HepG2 (cell line): ENCODE measurements around the gene IL3. TPM values are rescaled to one million over a fixed set of nuclear protein-coding genes. Genes with fewer than 3 reads are reported as not detected.

ENCODE experiments used
- BRF2 ChIP-seq: sonication (generic); formaldehyde crosslinking; IDR thresholded peaks from 2 replicates; pipeline ENCODE4 v1.8.1; 2022; ENCODE audit warnings: mild to moderate bottlenecking, missing genetic modification reagents
- E2F2 ChIP-seq: sonication (generic); formaldehyde crosslinking; IDR thresholded peaks from 2 replicates; pipeline ENCODE4 v1.4.0; 2020; ENCODE audit warnings: missing genetic modification reagents, borderline replicate concordance
- E2F5 ChIP-seq: sonication (generic); formaldehyde crosslinking; conservative IDR thresholded peaks from 2 replicates; pipeline ENCODE4 v1.4.0; 2020; ENCODE audit warnings: missing genetic modification reagents
- ISX ChIP-seq: sonication (generic); formaldehyde crosslinking; conservative IDR thresholded peaks from 2 replicates; pipeline ENCODE4 v1.5.0; 2020; ENCODE audit warnings: missing genetic modification reagents
- KDM2A ChIP-seq: sonication (generic); formaldehyde crosslinking; IDR thresholded peaks from 2 replicates; pipeline ENCODE4 v1.4.0; 2020; ENCODE audit warnings: low read depth, missing genetic modification reagents, borderline replicate concordance
- MLX ChIP-seq: IDR thresholded peaks from 2 replicates; pipeline ENCODE4 v1.6.1; 2016
- NFATC3 ChIP-seq: sonication (generic); formaldehyde crosslinking; IDR thresholded peaks from 2 replicates; pipeline ENCODE4 v1.5.1; 2020; ENCODE audit warnings: mild to moderate bottlenecking, missing genetic modification reagents
- PAXIP1 ChIP-seq: sonication (generic); formaldehyde crosslinking; conservative IDR thresholded peaks from 2 replicates; pipeline ENCODE4 v1.4.0; 2020; ENCODE audit warnings: mild to moderate bottlenecking, missing genetic modification reagents, moderate library complexity
- RFXAP ChIP-seq: sonication (generic); formaldehyde crosslinking; IDR thresholded peaks from 2 replicates; pipeline ENCODE4 v1.4.0; 2020; ENCODE audit warnings: missing genetic modification reagents, borderline replicate concordance
- SNAPC2 ChIP-seq: sonication (generic); formaldehyde crosslinking; IDR thresholded peaks from 2 replicates; pipeline ENCODE4 v1.8.1; 2022; ENCODE audit warnings: mild to moderate bottlenecking, missing genetic modification reagents
- SUZ12 ChIP-seq: fragments of 150-350 bp; IDR thresholded peaks from 2 replicates; pipeline ENCODE4 v1.6.1; 2014; ENCODE audit warnings: low read depth, low read length
- ZFY ChIP-seq: sonication (generic); formaldehyde crosslinking; IDR thresholded peaks from 2 replicates; pipeline ENCODE4 v1.4.0; 2020; ENCODE audit warnings: missing genetic modification reagents
- ZKSCAN8 ChIP-seq: IDR thresholded peaks from 2 replicates; pipeline ENCODE4 v1.6.1; 2016; ENCODE audit warnings: borderline replicate concordance, missing genetic modification reagents, missing compliant biosample characterization
- ZNF234 ChIP-seq: sonication (generic); formaldehyde crosslinking; conservative IDR thresholded peaks from 2 replicates; pipeline ENCODE4 v1.5.1; 2020; ENCODE audit warnings: mild to moderate bottlenecking, missing genetic modification reagents
- ZNF614 ChIP-seq: IDR thresholded peaks from 2 replicates; pipeline ENCODE4 v1.6.1; 2018; ENCODE audit warnings: missing biosample characterization, missing genetic modification reagents, inconsistent platforms, borderline replicate concordance
- ZNF768 ChIP-seq: sonication (generic); formaldehyde crosslinking; IDR thresholded peaks from 2 replicates; pipeline ENCODE4 v1.4.0; 2020; ENCODE audit warnings: missing genetic modification reagents
- ZNF773 ChIP-seq: sonication (generic); formaldehyde crosslinking; IDR thresholded peaks from 2 replicates; pipeline ENCODE4 v1.4.0; 2020; ENCODE audit warnings: missing genetic modification reagents, borderline replicate concordance
- ZNF792 ChIP-seq: IDR thresholded peaks from 2 replicates; pipeline ENCODE4 v1.6.1; 2016
- polyA plus RNA-seq, 8 experiments: library from polyadenylated mRNA; depleted of rRNA in 3 of 8; stranded (reverse) in 7 of 8; unstranded in 1 of 8; fragments of >200 nt; fragmentation: Illumina TruSeq in 4 of 8; extraction: Trizol in 4 of 8; gene quantifications; 2 replicates each; pipeline versions ENCODE4 v1.2.1 to v1.2.3, GENCODE V29; 2011 to 2016; ENCODE audit warnings: low read depth in 4 of 8, missing spikeins in 1 of 8, mixed read lengths in 1 of 8; ENCODE audit not compliant: insufficient read depth in 1 of 8
- total RNA-seq, 5 experiments: library from RNA; depleted of rRNA; stranded (reverse); fragments of >200 nt; fragmentation: Illumina TruSeq; extraction: Trizol; gene quantifications; 2 replicates each; pipeline ENCODE4 v1.2.3, GENCODE V29; 2016; ENCODE audit warnings: low read depth in 1 of 5
- TF ChIP-seq, protein P1 (sequence below): sonication (generic); formaldehyde crosslinking; conservative IDR thresholded peaks from 2 replicates; pipeline ENCODE4 v1.4.0; 2020; ENCODE audit warnings: missing genetic modification reagents
- TF ChIP-seq, protein P2 (sequence below): sonication (generic); formaldehyde crosslinking; IDR thresholded peaks from 2 replicates; pipeline ENCODE4 v1.4.0; 2020; ENCODE audit warnings: mild to moderate bottlenecking, missing genetic modification reagents

Gene IL3
- total and polyA plus RNA-seq, 2 of the 13 experiments (the other 11 are each of a cell fraction or from before 2014, with no cell fraction given), result not detected

DNA sequence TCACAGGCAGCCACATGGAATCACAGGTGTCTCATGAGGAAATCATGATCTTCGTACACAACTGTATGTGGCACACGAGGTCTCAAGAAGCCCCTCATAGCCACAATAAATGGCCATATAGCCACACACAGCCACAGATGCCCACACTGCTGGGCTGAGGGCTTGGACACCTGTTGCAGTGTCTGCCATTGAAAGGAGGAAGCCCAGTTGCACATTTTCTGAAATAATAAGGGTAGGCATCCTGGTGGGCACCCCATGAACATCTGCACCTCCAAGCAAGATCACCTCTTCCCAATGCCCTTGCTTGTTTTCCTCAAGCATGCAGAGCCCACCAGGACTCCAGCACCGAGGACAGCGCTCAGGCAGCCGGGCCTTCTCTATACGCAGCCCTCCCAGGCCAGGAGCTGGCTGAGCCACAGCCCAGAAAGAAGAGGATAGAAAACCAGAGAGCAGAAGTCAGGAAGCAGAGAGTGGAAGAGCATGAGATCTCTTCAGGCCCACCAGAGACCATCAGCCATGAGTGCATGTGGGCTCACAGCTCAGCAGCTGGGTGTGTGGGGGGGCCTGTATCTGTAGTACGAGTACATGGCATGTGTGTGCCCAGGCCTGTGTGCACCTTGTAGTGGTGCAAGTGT is 48.0 kb upstream of the IL3 start (continued):
- TF ChIP-seq, protein P1, sequence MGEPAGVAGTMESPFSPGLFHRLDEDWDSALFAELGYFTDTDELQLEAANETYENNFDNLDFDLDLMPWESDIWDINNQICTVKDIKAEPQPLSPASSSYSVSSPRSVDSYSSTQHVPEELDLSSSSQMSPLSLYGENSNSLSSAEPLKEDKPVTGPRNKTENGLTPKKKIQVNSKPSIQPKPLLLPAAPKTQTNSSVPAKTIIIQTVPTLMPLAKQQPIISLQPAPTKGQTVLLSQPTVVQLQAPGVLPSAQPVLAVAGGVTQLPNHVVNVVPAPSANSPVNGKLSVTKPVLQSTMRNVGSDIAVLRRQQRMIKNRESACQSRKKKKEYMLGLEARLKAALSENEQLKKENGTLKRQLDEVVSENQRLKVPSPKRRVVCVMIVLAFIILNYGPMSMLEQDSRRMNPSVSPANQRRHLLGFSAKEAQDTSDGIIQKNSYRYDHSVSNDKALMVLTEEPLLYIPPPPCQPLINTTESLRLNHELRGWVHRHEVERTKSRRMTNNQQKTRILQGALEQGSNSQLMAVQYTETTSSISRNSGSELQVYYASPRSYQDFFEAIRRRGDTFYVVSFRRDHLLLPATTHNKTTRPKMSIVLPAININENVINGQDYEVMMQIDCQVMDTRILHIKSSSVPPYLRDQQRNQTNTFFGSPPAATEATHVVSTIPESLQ (CRISPR knock-in tag), result 0 out of 2 replicates have a peak, but pooled peaks have one; percentile 77
- TF ChIP-seq ZNF792 (CRISPR knock-in tag), result peak; percentile 79
- TF ChIP-seq E2F5 (CRISPR knock-in tag), result no peak
- no peak for TF ChIP-seq PAXIP1
- TF ChIP-seq, protein P2, sequence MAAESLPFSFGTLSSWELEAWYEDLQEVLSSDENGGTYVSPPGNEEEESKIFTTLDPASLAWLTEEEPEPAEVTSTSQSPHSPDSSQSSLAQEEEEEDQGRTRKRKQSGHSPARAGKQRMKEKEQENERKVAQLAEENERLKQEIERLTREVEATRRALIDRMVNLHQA (CRISPR knock-in tag), result no peak
- peak; percentile 79; the same call in 1 of the 2 replicates for TF ChIP-seq ZNF614
- TF ChIP-seq ZKSCAN8 (CRISPR knock-in tag), result no peak
- peak; percentile 39; the same call in 1 of the 2 replicates for TF ChIP-seq ZNF768 (CRISPR knock-in tag)
- TF ChIP-seq KDM2A (CRISPR knock-in tag), result peak; percentile 72; the same call in 1 of the 2 replicates
- TF ChIP-seq SNAPC2 (CRISPR knock-in tag), result 0 out of 2 replicates have a peak, but pooled peaks have one; percentile 48
- no peak for TF ChIP-seq ZNF234 (CRISPR knock-in tag)
- 0 out of 2 replicates have a peak, but pooled peaks have one; percentile 81 for TF ChIP-seq ZNF773 (CRISPR knock-in tag)
- TF ChIP-seq SUZ12, result no peak
- peak; percentile 69; the same call in 1 of the 2 replicates for TF ChIP-seq NFATC3
- TF ChIP-seq E2F2 (CRISPR knock-in tag), result peak; percentile 75; the same call in 1 of the 2 replicates
- peak; percentile 74; the same call in 1 of the 2 replicates for TF ChIP-seq RFXAP (CRISPR knock-in tag)
- no peak for TF ChIP-seq ZFY (CRISPR knock-in tag)
- TF ChIP-seq ISX (CRISPR knock-in tag), result 0 out of 2 replicates have a peak, but pooled peaks have one; percentile 35
- peak; percentile 32; the same call in 1 of the 2 replicates for TF ChIP-seq MLX (CRISPR knock-in tag)
- no peak for TF ChIP-seq BRF2 (CRISPR knock-in tag)
